HuH-7.5 (cell line): ENCODE data around the gene EEF1AKMT3.
A peak's percentile ranks its signal among the peaks of the same experiment; 100 is the strongest.

Source experiments
- DNase-seq: peaks from one replicate; pipeline ENCODE4 v3.0.0; 2011; ENCODE audit warnings: low spot score

The EEF1AKMT3 gene

DNA sequence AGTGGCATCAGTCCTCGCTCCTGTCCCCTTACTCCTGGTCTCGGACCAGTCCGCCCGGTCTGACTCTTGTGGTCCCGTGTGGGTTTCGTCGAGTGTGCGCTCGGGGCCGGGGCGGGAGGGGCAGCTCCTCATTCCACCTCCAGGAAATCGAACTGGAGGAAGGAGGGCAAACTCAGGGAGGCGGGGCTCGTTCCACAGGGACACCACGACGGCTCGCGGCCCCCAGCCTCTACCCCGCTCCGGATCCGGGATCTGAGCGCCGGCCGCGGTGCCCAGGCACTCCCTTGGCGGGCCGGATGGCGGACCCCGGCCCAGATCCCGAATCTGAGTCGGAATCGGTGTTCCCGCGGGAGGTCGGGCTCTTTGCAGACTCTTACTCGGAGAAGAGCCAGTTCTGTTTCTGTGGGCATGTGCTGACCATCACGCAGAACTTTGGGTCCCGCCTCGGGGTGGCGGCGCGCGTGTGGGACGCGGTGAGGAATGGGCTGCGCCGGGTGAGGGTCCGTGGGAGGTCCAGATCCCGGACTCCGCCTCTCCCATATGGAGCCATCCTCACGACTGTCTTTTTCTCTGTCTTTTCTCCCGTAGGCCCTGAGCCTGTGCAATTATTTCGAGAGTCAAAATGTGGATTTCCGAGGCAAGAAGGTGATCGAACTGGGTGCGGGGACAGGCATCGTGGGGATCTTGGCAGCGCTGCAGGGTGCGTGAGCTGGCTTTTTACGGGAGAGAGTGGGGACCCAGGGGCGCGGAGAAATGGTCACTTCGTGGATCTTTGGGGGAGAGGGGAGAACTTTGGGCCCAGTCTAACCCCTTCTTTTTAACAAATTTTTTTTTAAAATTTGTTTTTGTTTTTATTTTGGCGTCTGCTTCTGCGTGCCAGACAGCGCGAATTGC, at the start of gene EEF1AKMT3:
Gene EEF1AKMT3, plus strand, starts transcription at position 186 of the 894 bp plus-strand sequence. Its CDS starts 111 bp downstream, at position 297.
- peak; percentile 52 for DNase-seq

DNA sequence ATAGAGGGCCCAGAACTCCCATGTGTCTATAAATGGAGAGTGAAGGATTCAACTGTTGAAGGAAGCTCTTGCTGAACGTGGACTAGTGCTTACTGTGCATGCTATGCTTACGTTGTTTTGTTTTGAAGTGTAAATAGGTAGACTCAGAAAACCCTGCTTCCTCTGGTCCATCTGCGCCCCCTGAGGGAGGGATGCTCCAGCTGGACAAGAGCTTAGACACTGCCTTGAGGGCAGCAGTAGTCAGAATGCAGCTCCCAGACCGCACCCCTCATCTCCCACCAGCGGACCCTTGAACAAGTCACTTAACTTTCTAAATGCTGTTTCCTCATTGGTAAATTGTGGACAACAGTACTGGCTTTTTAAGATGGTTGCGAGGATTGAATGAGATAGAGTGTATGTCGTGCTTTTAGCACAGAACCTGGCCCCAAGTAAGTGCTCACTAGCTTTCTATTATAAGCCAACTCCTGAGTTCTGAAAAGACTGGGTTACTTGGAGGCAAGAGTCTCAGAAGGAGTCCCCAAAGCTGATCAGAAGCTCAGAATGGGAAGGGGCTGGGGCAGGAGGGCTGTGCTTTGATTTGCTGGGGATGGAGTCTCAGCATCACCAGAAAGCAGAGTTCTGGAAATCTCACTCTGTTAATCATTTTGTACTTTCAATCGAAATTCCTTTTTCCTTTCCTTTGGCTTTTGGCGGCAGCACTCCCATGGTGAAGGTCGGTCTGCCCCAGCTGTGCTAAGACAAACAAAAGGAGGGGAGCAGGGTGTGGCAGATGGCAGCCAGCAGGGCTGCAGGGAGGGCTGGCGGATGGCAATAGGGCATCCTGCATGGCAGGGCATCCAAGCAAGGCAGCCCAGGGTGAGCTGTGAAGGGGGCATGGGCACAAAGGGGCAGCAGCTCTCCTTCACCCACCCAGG, 49.4 kb upstream of the EEF1AKMT3 start:
- no peak for DNase-seq

DNA sequence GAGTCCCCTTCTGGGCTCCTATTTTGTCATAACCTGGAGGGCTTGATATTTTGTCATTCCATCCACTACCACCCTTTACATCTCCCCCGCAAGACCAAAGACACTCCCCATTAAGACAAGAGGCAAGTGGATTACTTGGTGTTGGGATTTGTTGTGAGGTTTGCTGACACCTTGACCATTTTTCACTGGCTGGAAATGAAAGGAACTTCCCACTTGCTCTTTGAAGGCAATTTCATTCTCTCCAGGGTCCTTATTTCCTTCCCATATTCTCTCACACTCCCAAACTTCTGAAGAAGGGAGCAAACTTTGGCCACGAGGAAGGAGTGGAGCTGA, 48.8 kb upstream of the EEF1AKMT3 start:
- DNase-seq = no peak

DNA sequence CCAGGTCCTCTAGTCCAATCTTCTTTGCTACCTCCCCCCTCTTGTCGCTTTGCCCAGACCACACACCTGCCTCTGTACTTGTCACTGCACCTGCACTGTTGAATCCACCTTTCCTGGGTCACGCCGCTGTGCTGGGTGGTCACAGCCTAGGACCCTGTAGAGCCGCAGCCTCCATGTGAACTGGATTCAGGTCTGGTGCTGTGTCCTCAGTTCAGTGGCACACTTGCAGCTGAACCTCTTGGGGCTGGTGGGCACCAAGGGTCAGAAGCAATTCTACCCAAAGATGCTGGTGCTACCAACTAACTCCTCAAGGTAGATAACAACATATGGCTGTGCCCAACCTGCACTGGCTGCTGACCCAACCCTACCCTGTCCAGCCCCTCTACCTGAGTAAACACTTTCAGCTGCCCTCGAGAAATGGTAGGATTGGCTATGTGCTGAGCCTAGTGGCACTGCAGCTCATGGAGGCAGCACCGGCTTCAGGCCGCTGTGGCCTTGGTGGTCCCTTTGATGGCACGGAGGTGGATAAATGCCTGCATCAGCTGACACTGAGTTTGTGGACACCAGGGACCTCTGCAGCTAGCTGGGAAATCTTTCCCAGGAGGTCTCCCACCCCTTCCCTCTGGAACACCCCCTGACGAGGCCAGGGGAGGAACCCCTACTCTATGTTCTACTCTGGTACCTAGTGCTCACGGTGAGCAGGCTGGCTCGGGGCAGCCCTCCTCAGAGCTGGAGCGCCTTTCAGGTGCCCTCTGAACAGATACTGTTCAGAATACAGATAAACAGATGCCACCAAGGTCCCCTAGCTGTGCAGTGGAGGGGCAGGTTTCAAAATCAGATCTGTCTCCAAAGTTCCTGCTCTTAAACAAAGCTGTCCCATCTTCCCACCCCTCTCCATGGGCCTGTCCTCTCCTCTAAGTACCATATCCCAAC, 48.1 kb upstream of the EEF1AKMT3 start:
- no peak for DNase-seq

DNA sequence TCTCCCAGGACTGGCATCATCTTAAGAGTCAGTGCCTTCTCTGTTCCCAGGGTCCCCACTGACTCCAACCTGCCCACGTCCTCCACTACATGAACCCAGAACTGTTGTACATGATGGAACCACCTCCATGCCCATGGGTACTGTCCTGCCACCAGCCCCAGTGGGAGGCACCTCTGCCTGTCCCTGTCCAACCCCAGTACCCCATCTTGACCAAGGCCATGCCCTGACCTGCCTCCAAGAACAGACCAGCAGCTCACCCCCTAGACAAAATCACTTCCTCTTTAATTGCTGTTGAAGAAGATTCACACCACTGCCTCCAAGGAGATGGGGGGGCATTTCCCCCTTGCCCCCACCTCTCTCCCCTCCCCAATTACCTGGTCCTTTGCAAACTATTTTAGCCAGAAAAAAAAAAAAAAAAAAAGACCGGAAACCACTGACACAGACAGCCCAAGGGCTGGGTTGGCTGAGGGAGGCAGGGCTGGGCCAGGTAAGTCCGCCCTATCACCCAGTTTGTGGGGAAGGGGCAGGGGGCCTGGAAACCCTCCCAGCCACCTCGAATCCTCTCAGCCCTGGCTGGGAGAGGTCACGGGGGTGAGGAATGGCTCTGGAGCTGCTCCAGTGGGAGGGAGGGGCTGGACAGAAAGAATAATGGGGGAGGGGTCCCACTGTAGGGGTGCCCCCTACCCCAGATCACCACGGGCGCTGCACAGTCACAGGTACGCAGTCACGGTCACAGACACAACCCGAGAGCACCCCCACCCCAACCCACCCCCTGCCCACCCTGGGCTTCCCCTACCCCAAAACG, 47.3 kb upstream of the EEF1AKMT3 start:
- DNase-seq = no peak

DNA sequence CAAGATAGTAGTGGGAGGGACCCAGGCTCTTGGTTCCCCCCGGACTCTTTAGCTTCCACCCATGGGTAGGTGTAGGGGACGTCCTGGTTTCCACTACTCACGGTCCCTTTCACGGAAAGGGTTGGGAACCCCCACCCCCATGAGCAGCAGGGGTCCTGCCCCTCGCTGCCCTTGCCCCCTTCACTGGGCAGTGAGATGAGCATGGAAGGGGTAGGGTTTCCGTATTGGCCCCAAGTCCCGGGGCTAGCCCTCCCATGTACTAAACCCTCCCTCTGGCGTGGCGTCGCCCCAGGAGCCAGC, 46.6 kb upstream of the EEF1AKMT3 start:
- DNase-seq = no peak

DNA sequence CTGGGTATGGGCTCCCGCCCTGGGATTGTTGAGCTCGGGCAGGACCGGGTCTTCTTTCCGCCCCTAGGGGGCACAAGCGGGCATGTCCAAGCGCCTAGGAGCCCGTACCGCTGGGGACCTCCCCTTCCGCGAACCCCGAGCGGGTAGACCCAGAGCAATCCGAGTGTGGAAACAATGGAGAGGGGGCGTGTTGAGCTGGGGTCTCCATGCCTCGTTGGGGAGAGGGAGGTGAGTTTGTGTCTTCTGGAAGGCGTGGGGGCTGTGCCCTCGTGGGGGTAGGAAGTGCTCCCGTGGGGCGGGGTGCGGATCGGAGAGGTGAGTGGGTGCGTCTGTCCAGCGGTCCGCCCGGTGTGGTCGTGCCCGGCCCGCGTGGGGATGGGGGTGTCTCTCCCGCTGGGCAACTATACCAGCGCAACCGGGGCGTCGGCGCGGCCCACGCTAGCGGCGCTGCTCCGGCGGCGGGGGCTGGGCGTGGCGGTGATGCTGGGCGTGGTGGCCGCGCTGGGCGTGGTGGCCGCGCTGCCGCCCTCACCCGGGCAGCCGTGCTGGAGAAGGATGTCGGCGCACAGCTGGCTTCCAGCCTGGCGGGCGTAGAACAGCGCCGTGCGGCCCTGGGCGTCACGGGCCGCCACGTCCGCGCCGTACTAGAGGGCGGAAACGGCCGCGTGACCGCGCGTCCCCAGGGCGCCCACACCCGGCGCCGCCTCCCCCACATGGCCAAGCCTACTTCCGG, 46.1 kb upstream of the EEF1AKMT3 start:
- DNase-seq = peak; percentile 95

DNA sequence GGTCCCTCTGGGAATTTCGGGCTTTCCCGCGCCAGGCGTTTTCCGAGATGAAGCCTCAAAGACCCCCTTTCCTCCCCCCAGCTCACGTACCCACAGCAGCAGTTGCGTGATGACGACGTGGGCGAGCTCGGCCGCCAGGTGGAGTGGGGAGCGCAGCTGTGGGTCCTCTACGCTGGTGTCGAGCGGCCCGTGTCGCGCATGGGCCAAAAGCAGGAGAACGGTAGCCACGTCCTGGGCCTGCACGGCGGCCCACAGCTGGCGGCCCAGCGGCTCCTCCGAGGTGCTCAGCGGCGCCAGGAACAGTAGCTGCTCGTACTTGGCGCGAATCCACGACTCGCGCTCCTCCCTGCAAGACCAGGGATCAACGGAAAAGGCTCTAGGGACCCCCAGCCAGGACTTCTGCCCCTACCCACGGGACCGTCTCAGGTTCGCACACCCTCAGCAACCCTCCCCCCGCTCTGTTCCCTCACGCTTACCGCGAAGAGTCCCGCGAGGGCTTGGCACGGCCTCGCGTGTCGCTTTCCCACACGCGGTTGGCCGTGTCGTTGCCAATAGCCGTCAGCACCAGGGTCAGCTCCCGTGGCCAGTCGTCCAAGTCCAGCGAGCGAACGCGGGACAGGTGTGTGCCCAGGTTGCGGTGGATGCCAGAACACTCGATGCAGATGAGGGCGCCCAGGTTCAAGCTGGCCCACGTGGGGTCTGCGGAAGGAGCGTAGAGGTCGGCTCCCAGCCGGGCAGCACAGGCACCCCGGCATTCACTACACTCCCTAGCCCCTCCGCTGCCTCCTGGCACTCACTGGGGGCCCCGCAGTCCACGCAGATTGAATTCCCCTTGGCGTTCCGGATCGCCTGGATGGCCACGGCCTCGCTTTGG, 45.3 kb upstream of the EEF1AKMT3 start:
- no peak for DNase-seq

DNA sequence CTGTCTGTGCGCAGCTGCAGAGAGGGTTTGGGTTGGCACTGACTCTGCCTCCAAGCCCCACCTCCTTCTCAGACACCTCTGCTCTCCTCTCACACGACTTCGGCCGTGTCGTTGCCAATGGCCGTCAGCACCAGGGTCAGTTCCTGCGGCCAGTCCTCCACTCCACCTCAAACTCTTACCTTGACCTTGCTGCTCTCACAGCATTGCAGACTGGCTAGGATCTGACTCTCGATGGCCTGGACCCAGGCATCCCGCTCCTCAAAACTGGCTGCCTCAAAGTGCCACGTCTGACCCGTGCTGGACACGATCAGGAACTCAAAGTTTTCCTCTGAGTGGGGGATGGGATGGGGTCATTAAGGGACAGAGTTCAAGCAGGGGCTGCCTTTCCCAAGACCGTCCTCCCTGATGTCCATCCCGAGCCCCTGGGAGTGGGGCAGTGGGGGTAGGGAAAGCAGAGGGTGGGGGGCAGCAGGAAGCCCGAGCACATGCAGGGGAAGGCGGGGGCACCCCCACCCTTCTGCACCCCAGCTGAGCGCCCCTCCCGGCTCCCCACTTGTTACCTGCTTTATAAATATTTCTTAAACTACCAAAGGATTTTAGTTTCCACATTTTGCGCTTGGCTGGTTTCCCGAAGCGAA, 44.5 kb upstream of the EEF1AKMT3 start:
- no peak for DNase-seq

DNA sequence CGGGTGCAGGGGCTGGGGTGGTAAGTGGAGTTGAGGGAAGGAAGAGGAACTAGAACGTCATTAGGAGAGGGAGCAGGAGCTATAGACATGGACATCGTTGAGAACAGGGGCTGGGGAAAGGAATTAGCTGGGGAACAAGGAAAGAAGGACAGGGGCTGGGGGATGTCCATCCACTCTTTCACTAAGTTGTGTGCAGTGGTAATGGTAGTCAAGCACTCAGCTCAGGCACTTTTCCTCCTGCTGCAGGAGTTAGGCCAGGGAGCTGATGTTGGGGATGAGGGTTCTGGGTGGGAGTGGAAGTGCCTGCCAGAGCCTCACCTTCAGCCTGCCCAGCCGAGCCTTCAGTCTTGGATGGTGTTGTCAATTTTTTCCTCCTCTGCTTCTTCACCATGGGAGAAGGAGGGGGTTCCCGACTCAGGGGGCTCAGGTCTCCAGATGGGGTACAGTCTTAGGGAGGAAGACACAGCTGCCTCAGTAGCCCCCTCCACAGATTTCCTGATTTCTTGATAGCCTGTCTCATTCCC, 43.0 kb upstream of the EEF1AKMT3 start:
- DNase-seq = no peak

DNA sequence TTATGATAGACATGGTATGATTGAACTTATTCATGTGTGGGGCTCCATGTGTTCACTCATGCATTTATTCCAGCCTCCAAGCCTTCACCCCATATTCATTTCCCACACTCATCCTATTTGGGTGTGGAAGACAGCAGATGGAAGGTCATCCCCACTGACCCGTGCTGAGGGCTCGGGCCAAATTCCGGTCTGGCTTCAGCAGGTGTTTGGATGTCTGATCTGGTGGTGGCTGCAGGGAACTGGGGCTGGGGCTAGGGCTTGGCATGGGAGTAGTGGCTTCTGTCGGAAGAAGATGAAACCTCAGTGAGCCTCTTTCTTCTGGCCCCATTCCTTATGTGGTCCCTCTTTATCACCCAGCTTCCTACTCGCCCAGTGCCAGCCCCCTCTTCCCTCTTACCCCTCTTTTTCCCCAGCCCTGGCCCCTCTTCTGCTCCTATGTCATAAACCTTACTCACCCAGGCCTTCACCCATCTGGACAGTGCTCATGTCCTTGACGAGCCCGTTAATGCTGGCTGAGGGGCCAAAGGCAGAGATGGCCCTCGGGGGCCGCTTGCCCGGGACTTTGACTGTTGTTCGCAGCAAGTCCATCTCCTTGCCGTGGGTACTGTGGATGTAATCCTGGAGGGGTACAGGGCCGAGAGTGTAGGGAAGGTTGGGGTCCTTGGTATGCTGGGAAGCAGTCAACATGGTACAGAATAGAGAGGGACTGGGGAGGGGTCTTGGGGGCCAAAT, 41.9 kb upstream of the EEF1AKMT3 start:
- DNase-seq = no peak

DNA sequence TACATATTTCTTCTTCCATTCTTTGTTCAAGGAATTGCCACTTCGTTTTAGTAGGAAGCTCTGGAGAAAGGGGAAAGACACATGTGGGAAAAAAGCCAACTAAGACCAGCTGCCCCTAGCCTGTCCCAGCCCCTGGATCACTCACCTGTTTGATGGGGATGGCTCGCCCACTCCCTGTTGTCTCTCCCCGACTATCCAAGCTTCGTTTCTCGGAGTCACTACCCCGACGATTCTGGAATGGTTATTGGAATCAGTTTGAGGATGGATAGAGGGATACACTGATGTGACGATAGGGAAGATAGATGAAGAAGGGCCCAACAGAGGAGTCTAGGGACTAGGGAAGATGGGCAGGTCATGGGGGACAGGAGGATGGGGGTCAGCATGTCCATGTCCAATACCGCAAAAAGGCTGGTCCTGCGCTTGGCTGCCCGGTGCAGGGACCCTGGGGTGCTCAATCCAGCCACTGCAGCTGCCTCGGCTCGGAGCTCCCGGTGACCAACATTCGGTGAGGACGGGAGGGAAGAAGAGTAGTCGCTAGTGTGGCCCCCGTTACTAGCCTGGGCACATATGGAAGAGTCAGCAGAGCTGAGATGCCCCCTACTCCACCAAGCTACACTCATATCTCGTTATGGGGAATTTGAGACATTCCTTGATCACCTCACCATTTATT, 40.9 kb upstream of the EEF1AKMT3 start:
- no peak for DNase-seq

DNA sequence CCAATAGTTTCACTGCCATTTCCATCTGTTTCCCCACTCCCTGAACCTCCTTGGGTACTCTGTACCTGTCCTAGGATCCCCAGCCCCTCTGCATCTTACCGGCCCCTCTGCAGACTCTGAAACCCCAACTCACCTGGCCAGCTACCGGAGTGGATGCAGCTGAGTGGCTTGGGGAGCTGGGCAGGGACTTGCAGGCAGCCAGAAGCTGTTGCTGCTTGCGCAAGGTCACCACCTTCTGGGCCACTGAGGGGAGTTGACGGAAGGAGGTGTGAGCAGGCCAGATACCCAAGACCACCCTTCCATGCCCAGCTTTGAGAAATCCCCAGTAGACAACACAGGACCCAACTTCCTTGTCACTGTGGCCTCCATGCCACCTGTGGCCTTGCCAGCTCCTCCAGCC, 40.1 kb upstream of the EEF1AKMT3 start:
- no peak for DNase-seq

DNA sequence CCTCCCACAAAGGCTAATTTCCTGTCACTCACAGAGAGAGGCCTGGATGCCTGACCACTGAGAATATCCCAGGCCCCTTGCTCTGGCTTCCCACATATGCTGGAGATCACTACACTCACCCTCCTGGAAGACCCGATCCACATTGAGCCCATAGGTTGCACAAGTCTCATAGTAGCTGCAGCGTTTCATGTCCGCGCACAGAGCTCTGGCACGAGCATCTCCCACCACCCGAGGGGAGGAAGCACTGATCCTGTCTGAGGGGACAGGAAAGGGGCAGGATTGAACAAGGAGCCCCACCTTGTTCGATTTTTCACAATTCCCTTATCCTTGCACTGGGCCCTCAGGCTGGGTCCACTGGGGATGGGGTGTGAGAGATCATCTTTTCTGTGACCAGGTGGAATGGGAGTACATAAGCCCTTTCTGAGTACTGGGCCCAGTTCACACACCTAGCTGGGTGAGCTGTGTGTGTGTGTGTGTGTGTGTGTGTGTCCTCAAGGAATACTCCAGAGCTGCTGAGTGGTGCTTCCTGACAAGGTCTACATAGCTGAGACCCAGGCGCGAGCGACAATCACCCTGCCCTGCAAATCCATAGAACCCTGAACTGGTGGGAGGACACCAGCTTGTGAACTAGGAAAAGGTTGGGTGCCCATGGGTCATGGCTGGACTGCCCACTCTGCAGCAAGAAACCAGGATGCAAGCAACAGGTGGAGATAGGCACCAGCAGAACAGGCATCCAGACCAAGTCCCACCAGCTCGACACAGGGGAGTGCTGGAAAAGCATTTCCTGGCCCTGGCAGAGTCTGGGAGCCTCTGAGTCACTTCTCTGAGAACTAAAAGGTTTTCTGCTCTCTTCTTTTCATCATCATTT, 39.5 kb upstream of the EEF1AKMT3 start:
- no peak for DNase-seq

DNA sequence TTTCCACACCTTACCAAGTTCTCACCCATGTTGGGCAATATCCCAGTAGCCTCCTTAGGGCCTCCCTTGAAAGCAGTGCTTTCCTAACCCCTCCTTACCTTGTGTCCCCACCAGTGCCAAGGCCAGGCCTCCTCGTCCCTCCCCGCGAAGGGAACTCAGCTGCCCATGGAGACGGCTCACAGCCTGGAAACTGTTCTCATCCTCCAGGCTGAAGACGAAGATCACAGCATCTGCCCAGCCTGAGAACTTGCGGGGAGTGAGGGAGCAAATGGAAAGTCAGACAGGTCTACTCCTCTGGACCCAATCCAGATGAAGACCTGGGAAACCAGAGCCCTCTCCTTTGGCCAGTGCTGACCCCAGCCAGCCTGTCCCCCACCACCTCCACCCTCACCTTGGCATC, 38.5 kb upstream of the EEF1AKMT3 start:
- DNase-seq = no peak

DNA sequence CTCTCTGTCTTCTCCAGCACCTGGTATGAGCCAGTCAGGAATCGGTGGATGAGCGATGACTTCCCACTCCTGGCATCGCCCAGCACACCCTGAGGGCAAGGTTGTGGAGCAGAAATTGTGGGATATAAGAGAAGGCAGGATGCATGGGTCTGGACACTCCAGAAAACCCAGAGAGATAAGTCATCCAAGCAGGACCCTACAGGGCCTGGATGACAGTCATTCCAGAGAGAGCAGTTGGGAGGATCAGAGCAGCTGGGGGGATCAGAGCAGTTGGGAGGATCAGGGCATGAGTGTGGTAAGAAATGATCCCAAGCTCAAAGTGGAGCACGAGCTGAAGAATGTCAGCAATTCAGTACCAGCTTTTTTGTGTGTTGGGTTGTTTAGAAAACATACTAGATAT, 37.8 kb upstream of the EEF1AKMT3 start:
- DNase-seq = no peak
